Posterior vena cava (tissue), 2 donors: ENCODE data around the gene PPP1R36. TPM values are rescaled to one million over a fixed set of nuclear protein-coding genes. Genes with fewer than 3 reads are reported as not detected.
A peak's percentile ranks its signal among the peaks of the same experiment; 100 is the strongest.

Experiments used
- DNase-seq: peaks from one replicate; pipeline ENCODE4 v3.0.0-alpha.2; 2020; ENCODE audit warnings: low spot score
- intact Hi-C, 2 donors: fragments of 100-400 bp; cut with DNase I; formaldehyde crosslinking; loops; one replicate each; pipeline versions ENCODE4 v1.14.1 to v1.14.2; 2022 to 2023
- long read RNA-seq, 2 donors: library from polyadenylated mRNA; unstranded; transcript quantifications; one replicate each; pipeline ENCODE4 v2.0.0, GENCODE V29; 2020 to 2021
- total RNA-seq, 2 donors: library from RNA; stranded (reverse); fragmentation: NEBNext Ultra II Directional; extraction: Animal tissue kit (Norgen Biotek cat#: 25700); gene quantifications; one replicate each; pipeline ENCODE4 v1.2.1, GENCODE V29; 2021
- donor health status: DM: yes; HTN: yes; CAD: no.
- donor health status: DM: yes; HTN: yes; CAD: no.

PPP1R36 gene
- total RNA-seq: under 1 TPM; 0.62 to 0.65 TPM
- long read RNA-seq, donor 1, partial matches to known transcripts: 0 of 3 reads
- long read RNA-seq, donor 1, other reads (novel, unspliced or antisense): 3 of 3 reads
- long read RNA-seq, donor 2, partial matches to known transcripts: 0 of 1 reads
- long read RNA-seq, donor 2, other reads (novel, unspliced or antisense): 0 of 1 reads

- intact Hi-C loops: loop anchor here (5.0 to 10.0 kb wide), 2 partner anchors 85 to 1367 kb away; no protein-coding TSS in a partner anchor
- DNase-seq: peak; percentile 82
These were observed at the start of gene PPP1R36 for GRCh38 chr14:64549791-64550620. TSS of gene PPP1R36 (plus strand) at chr14:64549961. CDS start at chr14:64549998, 37 bp downstream.

GRCh38 chr14:64500088-64500487, 49.7 kb upstream of the PPP1R36 start:
- intact Hi-C loops: no loop called here
- no peak for DNase-seq

GRCh38 chr14:64501411-64502171, 48.2 kb upstream of the PPP1R36 start:
- intact Hi-C loops: no loop called here
- DNase-seq: no peak

- intact Hi-C loops: no loop called here
- DNase-seq: no peak
These were observed 47.3 kb upstream of the PPP1R36 start for GRCh38 chr14:64502456-64502855.

- no peak for DNase-seq
- intact Hi-C loops: no loop called here
These were observed 46.8 kb upstream of the PPP1R36 start for GRCh38 chr14:64502887-64503433.

GRCh38 chr14:64503434-64504309, 46.1 kb upstream of the PPP1R36 start, which contains the start of gene ZBTB25:
TSS of gene ZBTB25 (minus strand) at chr14:64503838. CDS start at chr14:64490533, 13,305 bp downstream.
- intact Hi-C loops: no loop called here
- DNase-seq: peak; percentile 97

GRCh38 chr14:64504310-64504896, 45.4 kb upstream of the PPP1R36 start, which contains the start of gene ZBTB1:
TSS of gene ZBTB1 (plus strand) at chr14:64504770. CDS start at chr14:64521505, 16,735 bp downstream.
- intact Hi-C loops: no loop called here
- peak; percentile 96 for DNase-seq

- intact Hi-C loops: no loop called here
- DNase-seq: peak; percentile 96
These were observed 44.6 kb upstream of the PPP1R36 start for GRCh38 chr14:64504897-64505794.

- intact Hi-C loops: no loop called here
- DNase-seq: no peak
These were observed 43.0 kb upstream of the PPP1R36 start for GRCh38 chr14:64506721-64507120.

- DNase-seq: no peak
- intact Hi-C loops: no loop called here
These were observed 42.2 kb upstream of the PPP1R36 start for GRCh38 chr14:64507376-64508156.

GRCh38 chr14:64508215-64508776, 41.5 kb upstream of the PPP1R36 start:
- intact Hi-C loops: no loop called here
- no peak for DNase-seq

GRCh38 chr14:64509036-64509435, 40.7 kb upstream of the PPP1R36 start:
- DNase-seq: no peak
- intact Hi-C loops: no loop called here

- DNase-seq: no peak
- intact Hi-C loops: no loop called here
These were observed 38.7 kb upstream of the PPP1R36 start for GRCh38 chr14:64510825-64511671.

- intact Hi-C loops: no loop called here
- DNase-seq: no peak
These were observed 36.5 kb upstream of the PPP1R36 start for GRCh38 chr14:64513271-64513670.

- intact Hi-C loops: no loop called here
- no peak for DNase-seq
These were observed 34.7 kb upstream of the PPP1R36 start for GRCh38 chr14:64515053-64515452.
